Right lobe of liver (tissue), 6 donors: ENCODE measurements around the gene BEAN1. TPM values are rescaled to one million over a fixed set of nuclear protein-coding genes. Genes with fewer than 3 reads are reported as not detected.

ENCODE experiments used
- ATAC-seq, 4 donors: fragments of 200-7000 bp; cut with Tn5 transposase; one replicate each; pipeline ENCODE4 v1.9.1; 2020; ENCODE audit warnings: mild to moderate bottlenecking in 4 of 4, moderate library complexity in 4 of 4
- DNase-seq, 3 donors: peaks; one replicate each; pipeline ENCODE4 v3.0.0-alpha.2; 2020
- H3K27ac ChIP-seq, 3 donors: fragments of 200-600 bp; one replicate each; pipeline ENCODE4 v1.8.0; 2022
- H3K27me3 ChIP-seq, 2 donors: fragments of 200-600 bp; one replicate each; pipeline ENCODE4 v1.8.0; 2022
- H3K36me3 ChIP-seq, 4 donors: fragments of 200-600 bp; sonication (generic) in 1 of 4; one replicate each; pipeline versions ENCODE4 v1.5.1 to v1.8.0; 2017 to 2022; ENCODE audit warnings: control low read depth in 1 of 4
- H3K4me1 ChIP-seq, 4 donors: fragments of 200-600 bp; sonication (generic) in 1 of 4; one replicate each; pipeline versions ENCODE4 v1.5.1 to v1.8.0; 2017 to 2022; ENCODE audit warnings: control low read depth in 1 of 4
- H3K4me3 ChIP-seq, 3 donors: fragments of 200-600 bp; one replicate each; pipeline ENCODE4 v1.8.0; 2022
- H3K9me3 ChIP-seq, 4 donors: fragments of 200-600 bp; sonication (generic) in 1 of 4; one replicate each; pipeline versions ENCODE4 v1.5.1 to v1.8.0; 2017 to 2022; ENCODE audit warnings: control low read depth in 1 of 4
- POLR2A ChIP-seq: fragments of 450-650 bp; IDR thresholded peaks from one replicate; pipeline ENCODE4 v1.6.1; 2017; ENCODE audit warnings: antibody characterized with exemption, mild to moderate bottlenecking
- WGBS: methylation state at CpG from one replicate; pipeline ENCODE4 v1.1.6; 2018; ENCODE audit warnings: low coverage, low lambda C conversion rate; ENCODE audit not compliant: insufficient coverage; ENCODE audit errors: missing lambda C conversion rate; 5-methylcytosine and 5-hydroxymethylcytosine counted together
- intact Hi-C, 2 donors: fragments of 100-400 bp; cut with DNase I; formaldehyde crosslinking; loops; one replicate each; pipeline versions ENCODE4 v1.11.2 to v1.14.1; 2022
- total RNA-seq, 6 experiments: library from RNA; depleted of rRNA in 2 of 6; stranded (reverse); fragments of >200 nt in 2 of 6; fragmentation: NEBNext Ultra II Directional in 3 of 6; extraction: Animal tissue kit (Norgen Biotek cat#: 25700) in 3 of 6; gene quantifications; one replicate each; pipeline versions ENCODE4 v1.1.0 to v1.2.4, GENCODE V29; 2016 to 2023
- TF ChIP-seq, protein P1 (sequence below), 4 donors: fragments of 200-600 bp in 3 of 4; fragments of 450-650 bp in 1 of 4; IDR thresholded peaks; one replicate each; pipeline versions ENCODE4 v1.5.1 to v1.8.0; 2016 to 2022; ENCODE audit warnings: antibody characterized with exemption in 4 of 4, mild to moderate bottlenecking in 2 of 4
- donor health status: DM: no; HTN: yes; CAD: no.
- donor health status: DM: no; HTN: no; CAD: no.
- donor health status: DM: no; HTN: no; CAD: no.
- donor health status: DM: no; HTN: yes; CAD: no.
- donor health status: DM: no; HTN: yes; CAD: no.

The BEAN1 gene
- total RNA-seq, 6 experiments from 2014 or later, result 0.09 to 0.26 (median 0.10) TPM; not detected in 3

DNA sequence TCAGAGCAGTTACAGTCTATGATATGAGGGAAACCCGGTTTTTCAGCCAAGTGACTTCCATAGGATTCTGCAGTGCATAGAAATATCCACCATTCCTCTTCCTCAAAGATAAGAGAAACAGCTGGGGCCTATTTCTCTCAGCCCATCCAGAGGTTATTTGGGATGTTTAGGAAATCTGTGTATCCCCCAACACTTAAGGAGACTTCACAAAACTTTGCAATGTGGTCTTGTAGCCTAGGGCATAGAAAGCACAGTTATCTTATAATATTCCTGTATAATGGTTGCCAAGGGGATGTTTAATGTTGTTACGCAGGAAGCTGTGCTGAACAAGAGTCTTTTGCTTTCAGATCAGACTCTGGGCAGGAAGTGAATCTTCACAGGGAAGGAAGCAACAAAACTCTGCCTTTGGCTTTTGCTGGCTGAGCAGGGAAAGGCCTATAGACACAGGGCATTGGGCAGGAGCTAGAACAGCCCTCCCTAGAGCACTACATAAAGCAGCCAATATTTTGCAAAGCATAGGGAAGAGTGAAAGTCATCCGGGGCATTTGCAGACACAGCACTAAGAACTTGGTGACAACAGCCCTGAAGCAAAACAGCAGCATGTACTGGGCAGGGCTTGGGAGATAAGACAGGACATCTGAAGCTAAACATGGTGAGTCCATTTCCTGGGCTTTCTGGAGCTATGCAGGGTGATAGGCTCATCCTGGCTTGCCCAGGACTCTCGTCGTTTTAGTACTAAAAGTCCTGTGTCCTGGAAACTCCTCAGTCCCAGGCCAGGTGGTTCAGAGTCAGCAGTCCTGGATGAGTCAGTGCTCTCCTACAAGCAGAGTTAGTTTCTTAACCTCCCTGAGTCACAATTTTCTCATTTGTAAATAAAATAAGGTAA, 18.7 kb upstream of the BEAN1 start:
- Histone ChIP-seq H3K27ac (peak overlapping the region; percentile 11 to 37 (median 16)), H3K36me3 (no peaks in the 10 kb centered on the region), H3K27me3 (no peaks in the 10 kb centered on the region), H3K4me3 (no peak overlapping the region), H3K9me3 (no peaks in the 10 kb centered on the region), H3K4me1 (peaks cover 0 to 7% (median 3%) of the 10 kb centered on the region in 4 donors)
- DNase-seq, result no peak
- TF ChIP-seq, protein P1, sequence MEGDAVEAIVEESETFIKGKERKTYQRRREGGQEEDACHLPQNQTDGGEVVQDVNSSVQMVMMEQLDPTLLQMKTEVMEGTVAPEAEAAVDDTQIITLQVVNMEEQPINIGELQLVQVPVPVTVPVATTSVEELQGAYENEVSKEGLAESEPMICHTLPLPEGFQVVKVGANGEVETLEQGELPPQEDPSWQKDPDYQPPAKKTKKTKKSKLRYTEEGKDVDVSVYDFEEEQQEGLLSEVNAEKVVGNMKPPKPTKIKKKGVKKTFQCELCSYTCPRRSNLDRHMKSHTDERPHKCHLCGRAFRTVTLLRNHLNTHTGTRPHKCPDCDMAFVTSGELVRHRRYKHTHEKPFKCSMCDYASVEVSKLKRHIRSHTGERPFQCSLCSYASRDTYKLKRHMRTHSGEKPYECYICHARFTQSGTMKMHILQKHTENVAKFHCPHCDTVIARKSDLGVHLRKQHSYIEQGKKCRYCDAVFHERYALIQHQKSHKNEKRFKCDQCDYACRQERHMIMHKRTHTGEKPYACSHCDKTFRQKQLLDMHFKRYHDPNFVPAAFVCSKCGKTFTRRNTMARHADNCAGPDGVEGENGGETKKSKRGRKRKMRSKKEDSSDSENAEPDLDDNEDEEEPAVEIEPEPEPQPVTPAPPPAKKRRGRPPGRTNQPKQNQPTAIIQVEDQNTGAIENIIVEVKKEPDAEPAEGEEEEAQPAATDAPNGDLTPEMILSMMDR (IDR thresholded peaks at IDR 0.05), result no peak
- TF ChIP-seq POLR2A, result no peak
- ATAC-seq, result peak; percentile 59 to 74 (median 62)
- WGBS, result 41% methylated on average over 3 of the region's 5 CpGs
- intact Hi-C loops, result loop anchor here (5.0 to 10.0 kb wide), 4 partner anchors 74 to 466 kb away; no protein-coding TSS in a partner anchor

DNA sequence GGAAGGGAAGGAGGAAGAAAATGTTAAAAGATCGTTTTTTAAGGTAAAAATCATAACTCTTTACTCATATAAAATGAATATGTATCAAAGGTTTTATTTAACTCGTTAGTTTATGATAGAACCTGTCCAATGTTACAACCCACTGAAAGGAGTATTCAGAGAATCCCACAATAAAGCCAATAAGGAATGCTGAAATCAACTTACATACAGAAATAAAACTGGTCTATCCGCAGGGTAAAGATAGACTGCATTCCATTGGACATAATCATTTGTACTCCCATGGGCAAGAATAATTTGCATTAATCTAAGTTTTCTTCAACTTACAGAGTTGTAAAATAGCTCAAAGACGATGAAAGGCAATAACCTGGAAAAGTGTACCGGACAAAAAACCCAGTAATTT, 17.9 kb upstream of the BEAN1 start:
- Histone ChIP-seq H3K27ac (peak overlapping the region in 2 of 3 donors; percentile 11 to 37), H3K36me3 (no peaks in the 10 kb centered on the region), H3K4me1 (peaks cover 0 to 7% (median 3%) of the 10 kb centered on the region in 4 donors), H3K9me3 (no peaks in the 10 kb centered on the region), H3K4me3 (no peak overlapping the region), H3K27me3 (no peaks in the 10 kb centered on the region)
- ATAC-seq (no peak), DNase-seq (no peak)
- intact Hi-C loops, result loop anchor here (5.0 to 10.0 kb wide), 4 partner anchors 73 to 466 kb away; no protein-coding TSS in a partner anchor
- TF ChIP-seq, protein P1 (IDR thresholded peaks at IDR 0.05), result no peak
- no peak for TF ChIP-seq POLR2A
- 54% methylated on average over 5 of the region's 5 CpGs for WGBS

GRCh38 chr16:66412182-66412581, 14.9 kb upstream of the BEAN1 start:
- H3K9me3 ChIP-seq, result no peaks in the 10 kb centered on the region
- no peak for DNase-seq
- H3K36me3 ChIP-seq, result no peaks in the 10 kb centered on the region
- ATAC-seq, result no peak
- no peaks in the 10 kb centered on the region for H3K27me3 ChIP-seq
- no peak overlapping the region for H3K4me3 ChIP-seq
- H3K27ac ChIP-seq, result no peak overlapping the region
- TF ChIP-seq, protein P1 (IDR thresholded peaks at IDR 0.05), result no peak
- TF ChIP-seq POLR2A, result no peak
- intact Hi-C loops, result no loop called here
- peaks cover 0 to under 1% (median 0%) of the 10 kb centered on the region in 4 donors for H3K4me1 ChIP-seq

GRCh38 chr16:66414891-66415290, 12.2 kb upstream of the BEAN1 start:
- intact Hi-C loops, result no loop called here
- Histone ChIP-seq H3K27ac (no peak overlapping the region), H3K27me3 (no peaks in the 10 kb centered on the region), H3K36me3 (no peaks in the 10 kb centered on the region), H3K9me3 (no peaks in the 10 kb centered on the region), H3K4me3 (no peak overlapping the region), H3K4me1 (no peaks in the 10 kb centered on the region)
- DNase-seq, result no peak
- no peak for ATAC-seq
- 30% methylated on average over 1 of the region's 1 CpG for WGBS
- TF ChIP-seq, protein P1 (IDR thresholded peaks at IDR 0.05), result no peak
- TF ChIP-seq POLR2A, result no peak
